ENCODE data around the gene PFN3. TPM values are rescaled to one million over a fixed set of nuclear protein-coding genes. Genes with fewer than 3 reads are reported as not detected.

The PFN3 gene, protein sequence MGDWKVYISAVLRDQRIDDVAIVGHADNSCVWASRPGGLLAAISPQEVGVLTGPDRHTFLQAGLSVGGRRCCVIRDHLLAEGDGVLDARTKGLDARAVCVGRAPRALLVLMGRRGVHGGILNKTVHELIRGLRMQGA
- not detected for total RNA-seq

DNA sequence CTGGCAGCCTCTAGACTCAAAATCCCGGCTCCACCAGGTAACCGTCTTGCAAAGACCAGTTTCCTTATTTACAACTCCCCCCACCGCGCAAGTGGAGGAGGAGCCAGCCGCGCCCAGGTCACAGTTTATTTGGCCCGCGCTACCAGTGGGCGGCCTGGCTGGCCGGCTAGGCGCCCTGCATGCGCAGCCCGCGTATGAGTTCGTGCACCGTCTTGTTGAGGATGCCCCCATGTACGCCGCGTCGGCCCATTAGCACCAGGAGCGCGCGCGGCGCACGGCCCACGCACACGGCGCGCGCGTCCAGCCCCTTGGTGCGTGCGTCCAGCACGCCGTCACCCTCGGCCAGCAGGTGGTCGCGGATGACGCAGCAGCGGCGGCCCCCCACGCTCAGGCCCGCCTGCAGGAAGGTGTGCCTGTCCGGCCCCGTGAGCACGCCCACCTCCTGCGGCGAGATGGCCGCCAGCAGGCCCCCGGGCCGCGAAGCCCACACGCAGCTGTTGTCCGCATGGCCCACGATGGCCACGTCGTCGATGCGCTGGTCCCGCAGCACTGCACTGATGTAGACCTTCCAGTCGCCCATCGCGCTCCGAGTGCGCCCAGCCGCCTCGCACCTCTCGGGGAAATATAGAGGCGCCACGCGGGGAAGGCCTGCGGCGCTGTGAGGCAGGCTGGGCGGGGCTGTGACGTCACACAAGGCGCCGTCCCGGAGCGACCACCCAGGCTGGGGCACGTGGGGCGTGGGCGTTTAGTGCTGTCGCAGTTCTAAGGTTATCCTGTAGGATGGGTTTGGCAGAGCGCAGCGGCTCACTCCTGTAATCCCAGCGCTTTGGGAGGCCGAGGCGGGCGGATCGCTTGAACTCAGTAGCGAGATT is at the start of gene PFN3:
TSS of gene PFN3 (minus strand) at position 665 of the 872 bp plus-strand sequence. CDS start at position 580, 85 bp downstream.
- ATAC-seq (ENCODE audit: low FRiP score) = no peak
- TF ChIP-seq, protein P1, sequence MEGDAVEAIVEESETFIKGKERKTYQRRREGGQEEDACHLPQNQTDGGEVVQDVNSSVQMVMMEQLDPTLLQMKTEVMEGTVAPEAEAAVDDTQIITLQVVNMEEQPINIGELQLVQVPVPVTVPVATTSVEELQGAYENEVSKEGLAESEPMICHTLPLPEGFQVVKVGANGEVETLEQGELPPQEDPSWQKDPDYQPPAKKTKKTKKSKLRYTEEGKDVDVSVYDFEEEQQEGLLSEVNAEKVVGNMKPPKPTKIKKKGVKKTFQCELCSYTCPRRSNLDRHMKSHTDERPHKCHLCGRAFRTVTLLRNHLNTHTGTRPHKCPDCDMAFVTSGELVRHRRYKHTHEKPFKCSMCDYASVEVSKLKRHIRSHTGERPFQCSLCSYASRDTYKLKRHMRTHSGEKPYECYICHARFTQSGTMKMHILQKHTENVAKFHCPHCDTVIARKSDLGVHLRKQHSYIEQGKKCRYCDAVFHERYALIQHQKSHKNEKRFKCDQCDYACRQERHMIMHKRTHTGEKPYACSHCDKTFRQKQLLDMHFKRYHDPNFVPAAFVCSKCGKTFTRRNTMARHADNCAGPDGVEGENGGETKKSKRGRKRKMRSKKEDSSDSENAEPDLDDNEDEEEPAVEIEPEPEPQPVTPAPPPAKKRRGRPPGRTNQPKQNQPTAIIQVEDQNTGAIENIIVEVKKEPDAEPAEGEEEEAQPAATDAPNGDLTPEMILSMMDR (IDR thresholded peaks at IDR 0.05) = no peak
- no peak for DNase-seq (ENCODE audit: low spot score)

DNA sequence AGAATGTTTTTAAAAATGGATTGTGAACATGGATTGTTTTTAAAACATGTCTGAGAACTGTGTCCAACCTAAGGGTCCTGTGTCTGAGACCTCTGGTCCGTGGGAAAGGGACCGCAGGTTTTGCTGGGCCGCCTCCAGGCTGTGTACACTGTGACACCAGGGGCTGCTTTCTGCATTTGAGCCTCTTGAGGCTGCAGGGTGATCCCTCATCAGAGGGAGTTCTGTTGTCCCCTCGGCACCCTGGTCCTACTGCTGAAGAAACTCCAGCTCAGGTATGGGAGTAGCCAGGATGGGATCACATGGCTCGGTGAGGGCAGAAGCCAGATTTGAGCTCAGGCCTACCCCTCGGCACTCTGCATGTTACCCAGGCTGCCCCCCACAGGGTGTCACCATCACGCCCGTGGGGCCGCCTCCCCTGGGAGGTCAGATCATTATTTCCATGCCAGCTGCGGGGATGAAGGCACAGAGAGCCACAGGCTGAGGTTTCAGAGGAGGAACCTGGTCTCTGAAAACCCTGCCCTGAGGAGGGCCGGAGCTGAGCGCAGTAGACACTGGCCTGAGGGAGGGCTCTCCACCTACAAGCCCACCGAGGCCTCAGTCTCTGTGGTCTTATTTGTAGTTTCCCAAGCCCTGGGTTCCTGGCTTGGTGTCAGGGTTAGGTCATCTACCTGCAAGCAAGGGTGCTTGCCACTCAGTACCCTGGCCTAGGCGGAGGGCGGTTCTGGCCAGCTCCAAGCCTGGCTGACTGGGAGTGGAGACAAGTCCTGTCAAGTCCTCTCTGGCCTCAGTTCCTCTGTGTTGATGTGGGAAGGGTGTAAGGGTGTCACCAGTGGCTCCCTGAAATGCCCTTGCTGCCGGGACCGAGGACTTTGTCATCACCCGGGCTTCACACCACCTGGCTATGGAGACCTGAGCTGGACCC is 48.9 kb upstream of the PFN3 start:
- TF ChIP-seq, protein P1 (IDR thresholded peaks at IDR 0.05) = no peak
- ATAC-seq (ENCODE audit: low FRiP score) (no peak), DNase-seq (ENCODE audit: low spot score) (no peak)

DNA sequence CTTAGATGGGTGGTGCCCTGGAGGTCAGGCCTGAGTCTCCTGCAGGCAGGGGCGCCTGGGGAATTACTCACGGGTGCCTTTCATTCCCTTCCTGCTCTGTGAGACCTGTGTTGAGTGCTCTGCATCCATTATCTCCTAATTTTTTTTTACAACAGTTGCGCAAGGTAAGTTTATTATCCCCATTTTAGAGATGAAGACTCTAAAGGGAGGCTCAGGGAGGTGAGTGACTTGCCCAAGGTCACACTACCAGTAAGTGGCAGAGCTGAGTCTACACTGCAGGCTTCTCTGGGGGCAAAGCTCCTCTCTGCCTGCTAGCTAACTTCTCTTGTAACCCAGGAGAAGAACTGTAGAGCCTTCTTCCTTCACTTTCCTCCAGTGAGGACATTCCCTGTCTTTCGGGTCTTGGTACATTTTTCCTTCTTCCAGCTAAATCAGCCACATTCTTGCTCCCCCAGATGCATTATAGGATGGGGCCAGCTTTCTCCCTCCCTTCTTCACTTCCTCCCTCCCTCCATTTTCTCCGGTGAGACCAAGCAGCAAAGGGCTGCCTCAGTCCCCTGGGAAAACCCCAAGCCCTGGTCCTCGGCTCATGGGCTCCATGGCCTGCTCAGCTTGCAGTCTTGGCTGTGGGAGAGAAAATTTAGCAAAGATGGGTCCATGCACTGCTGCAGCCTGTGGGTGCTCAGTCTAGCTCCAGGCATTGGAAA is 47.9 kb upstream of the PFN3 start:
- ATAC-seq (ENCODE audit: low FRiP score) (no peak), DNase-seq (ENCODE audit: low spot score) (no peak)
- TF ChIP-seq, protein P1 (IDR thresholded peaks at IDR 0.05) = no peak

DNA sequence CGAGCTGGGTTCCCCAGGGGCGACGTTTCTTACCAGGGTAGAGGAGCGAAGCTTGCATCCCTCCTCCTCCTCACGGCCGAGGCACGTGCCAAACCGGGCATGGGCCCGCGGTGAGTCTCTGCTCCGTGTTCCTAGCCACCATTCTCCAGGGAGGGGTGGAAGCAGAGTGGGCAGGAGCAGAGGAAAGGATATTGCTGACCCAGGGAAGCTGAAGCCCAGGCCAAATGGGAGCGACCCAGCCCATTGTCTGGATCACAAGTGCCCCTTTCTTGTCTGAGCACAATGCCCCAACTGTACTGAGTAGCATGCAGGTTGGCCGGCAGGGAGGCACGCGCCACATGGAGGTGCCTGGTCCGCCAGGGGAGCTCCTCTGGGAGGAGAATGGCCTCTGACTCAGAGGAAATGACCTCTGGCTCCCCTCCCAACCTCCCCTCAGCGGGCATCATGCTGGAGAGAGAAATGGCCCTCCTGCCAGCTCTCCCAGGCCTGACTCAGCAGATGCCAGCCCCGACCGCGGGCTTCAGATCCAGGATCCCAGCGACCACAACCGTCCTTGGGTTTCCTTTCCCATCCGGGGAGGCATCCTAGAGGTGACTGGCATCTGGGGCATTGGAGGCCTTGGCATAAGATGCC is 47.3 kb upstream of the PFN3 start:
- ATAC-seq (ENCODE audit: low FRiP score) = peak; percentile 81
- TF ChIP-seq, protein P1 (IDR thresholded peaks at IDR 0.05) = no peak
- no peak for DNase-seq (ENCODE audit: low spot score)

DNA sequence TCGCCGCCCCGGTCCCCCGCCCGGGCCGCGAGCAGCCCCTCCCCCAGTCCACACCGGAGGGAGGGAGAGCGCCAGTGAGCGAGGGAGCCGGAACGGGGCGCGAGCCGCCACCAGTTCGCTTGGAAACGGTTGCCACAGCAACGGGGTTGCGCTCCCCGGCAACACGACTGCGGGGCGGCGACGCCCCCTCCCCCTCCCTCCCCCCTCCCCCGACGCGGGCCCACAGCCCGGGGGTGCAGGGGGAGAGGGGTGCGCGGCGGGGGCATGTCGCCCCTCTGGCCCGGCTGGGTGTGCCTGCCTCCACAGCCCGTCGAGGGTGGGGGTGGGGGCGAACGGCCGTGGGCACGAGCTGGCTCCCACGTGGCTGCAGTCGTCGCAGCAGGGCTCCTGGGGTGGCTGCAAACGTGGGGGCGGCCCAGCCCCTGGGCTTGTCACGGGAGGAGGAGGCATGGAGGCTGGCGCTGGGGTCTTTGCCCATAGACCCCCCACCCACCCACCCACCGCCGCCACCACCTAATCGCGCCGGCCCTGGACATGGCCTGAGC is 46.7 kb upstream of the PFN3 start:
- DNase-seq (ENCODE audit: low spot score) (no peak), ATAC-seq (ENCODE audit: low FRiP score) (peak; percentile 6)
- TF ChIP-seq, protein P1 (IDR thresholded peaks at IDR 0.05) = no peak
